Heart left ventricle (tissue), 13 donors: ENCODE data around the gene RHBDL2.

ENCODE experiments used
- POLR2A ChIP-seq, 2 donors: fragments of 450-650 bp; IDR thresholded peaks; one replicate each; pipeline ENCODE4 v1.6.1; 2017; ENCODE audit warnings: antibody characterized with exemption in 2 of 2, mild to moderate bottlenecking in 2 of 2, moderate library complexity in 2 of 2
- TF ChIP-seq, protein P1 (sequence below), 12 donors: fragments of 200-600 bp; sonication (generic) in 4 of 12; IDR thresholded peaks; one replicate each; pipeline versions ENCODE4 v1.5.0 to v1.8.0; 2018 to 2022; ENCODE audit warnings: antibody characterized with exemption in 12 of 12, mild to moderate bottlenecking in 5 of 12
- donor health status: ischemic (EF 13 %, LVEDD 7.1; RV severe dilation, severe dysfunction).
- donor health status: DM: no; HTN: yes; CAD: no.
- donor health status: DM: no; HTN: no; CAD: no.
- donor health status: ischemic (EF 25% LVEDD 6.9; RV normal size, moderate dysfunction).
- donor health status: ischemic (EF 25% LVEDD 5.7; RV mildly dilated, moderate dysfunction).
- donor health status: ischemic (EF 35%, LVEDD 5.7; RV mildly dilated, moderate dysfunction).
- donor health status: nonischemic (EF 11% LVEDD 7.7; RV severe dilation, severe dysfunction).
- donor health status: DM: yes; HTN: yes; CAD: no.
- donor health status: PGD.
- donor health status: ischemic (EF 29% LVEDD 5.4; RV normal size, mild dysfunction).
- donor health status: nonischemic (EF 23%, LVEDD 6.1; RV moderate dilation, normal function).

DNA sequence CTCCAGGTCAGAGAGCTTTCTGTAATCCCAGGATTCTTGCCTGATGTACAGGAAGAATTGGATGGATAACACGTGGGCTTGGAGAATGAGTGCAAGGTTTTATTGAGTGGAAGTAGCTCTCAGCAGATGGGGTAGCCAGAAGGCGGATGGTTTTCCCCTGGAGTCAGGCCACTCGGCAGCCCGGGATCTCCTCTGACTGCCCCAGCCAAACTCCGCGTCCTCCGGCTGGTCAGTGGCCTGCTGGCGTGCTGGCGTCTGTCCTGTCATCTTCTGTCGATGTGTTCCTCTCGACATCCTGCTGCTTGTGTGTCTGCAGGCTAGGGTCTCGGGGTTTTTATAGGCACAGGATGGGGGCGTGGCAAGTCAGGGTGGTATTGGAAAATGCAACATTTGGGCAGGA lies 32.8 kb downstream of the RHBDL2 start:
- TF ChIP-seq, protein P1, sequence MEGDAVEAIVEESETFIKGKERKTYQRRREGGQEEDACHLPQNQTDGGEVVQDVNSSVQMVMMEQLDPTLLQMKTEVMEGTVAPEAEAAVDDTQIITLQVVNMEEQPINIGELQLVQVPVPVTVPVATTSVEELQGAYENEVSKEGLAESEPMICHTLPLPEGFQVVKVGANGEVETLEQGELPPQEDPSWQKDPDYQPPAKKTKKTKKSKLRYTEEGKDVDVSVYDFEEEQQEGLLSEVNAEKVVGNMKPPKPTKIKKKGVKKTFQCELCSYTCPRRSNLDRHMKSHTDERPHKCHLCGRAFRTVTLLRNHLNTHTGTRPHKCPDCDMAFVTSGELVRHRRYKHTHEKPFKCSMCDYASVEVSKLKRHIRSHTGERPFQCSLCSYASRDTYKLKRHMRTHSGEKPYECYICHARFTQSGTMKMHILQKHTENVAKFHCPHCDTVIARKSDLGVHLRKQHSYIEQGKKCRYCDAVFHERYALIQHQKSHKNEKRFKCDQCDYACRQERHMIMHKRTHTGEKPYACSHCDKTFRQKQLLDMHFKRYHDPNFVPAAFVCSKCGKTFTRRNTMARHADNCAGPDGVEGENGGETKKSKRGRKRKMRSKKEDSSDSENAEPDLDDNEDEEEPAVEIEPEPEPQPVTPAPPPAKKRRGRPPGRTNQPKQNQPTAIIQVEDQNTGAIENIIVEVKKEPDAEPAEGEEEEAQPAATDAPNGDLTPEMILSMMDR (IDR thresholded peaks at IDR 0.05): no peak
- TF ChIP-seq POLR2A (IDR thresholded peaks at IDR 0.05): no peak
